HEK293T (cell line): ENCODE measurements around the gene SELENOF.
"Not testable (repeated sequence)": the region's sequence is repeated elsewhere in the genome, so short reads cannot be mapped to it uniquely, and the experiment has no call there.

Experiments used
- CTCF ChIA-PET: fragments of 350-600 bp; formaldehyde crosslinking; extraction: SDS; loops from one replicate; lab custom pipeline; 2021; ENCODE audit warnings: antibody characterized with exemption, inconsistent platforms; lab: Yijun Ruan, JAX
- POLR2A ChIA-PET: fragments of 350-600 bp; formaldehyde crosslinking; extraction: SDS; loops from one replicate; lab custom pipeline; 2020; ENCODE audit warnings: antibody characterized with exemption, inconsistent platforms; lab: Yijun Ruan, JAX
- DNase-seq: peaks from one replicate; pipeline ENCODE4 v3.0.0; 2012; ENCODE audit warnings: mixed read lengths; ENCODE audit errors: extremely low spot score
- ARNT ChIP-seq: fragments of 450-650 bp; IDR thresholded peaks from 2 replicates; pipeline ENCODE4 v1.6.1; 2017; ENCODE audit warnings: mild to moderate bottlenecking
- BHLHE40 ChIP-seq: fragments of 450-650 bp; IDR thresholded peaks from 2 replicates; pipeline ENCODE4 v1.6.1; 2016; ENCODE audit warnings: mild to moderate bottlenecking, moderate library complexity, borderline replicate concordance
- CTBP1 ChIP-seq: fragments of 450-650 bp; IDR thresholded peaks from 2 replicates; pipeline ENCODE4 v1.6.1; 2016; ENCODE audit warnings: borderline replicate concordance
- ELF4 ChIP-seq: fragments of 450-650 bp; IDR thresholded peaks from 2 replicates; pipeline ENCODE4 v1.6.1; 2017; ENCODE audit warnings: antibody characterized with exemption
- FOXA1 ChIP-seq: fragments of 450-650 bp; IDR thresholded peaks from 2 replicates; pipeline ENCODE4 v1.6.1; 2016; ENCODE audit warnings: mild to moderate bottlenecking
- FOXK2 ChIP-seq: fragments of 450-650 bp; IDR thresholded peaks from 2 replicates; pipeline ENCODE4 v1.6.1; 2016; ENCODE audit warnings: mild to moderate bottlenecking
- FOXM1 ChIP-seq: fragments of 450-650 bp; IDR thresholded peaks from 2 replicates; pipeline ENCODE4 v1.6.1; 2017; ENCODE audit warnings: mild to moderate bottlenecking, borderline replicate concordance
- HDGF ChIP-seq: fragments of 450-650 bp; IDR thresholded peaks from 2 replicates; pipeline ENCODE4 v1.6.1; 2017; ENCODE audit warnings: antibody characterized with exemption, borderline replicate concordance
- L3MBTL2 ChIP-seq: fragments of 450-650 bp; conservative IDR thresholded peaks from 2 replicates; pipeline ENCODE4 v1.6.1; 2016; ENCODE audit warnings: mild to moderate bottlenecking
- LEF1 ChIP-seq: fragments of 450-650 bp; IDR thresholded peaks from 2 replicates; pipeline ENCODE4 v1.6.1; 2017; ENCODE audit warnings: mild to moderate bottlenecking, borderline replicate concordance
- NFRKB ChIP-seq: fragments of 450-650 bp; IDR thresholded peaks from 2 replicates; pipeline ENCODE4 v1.6.1; 2016; ENCODE audit warnings: mild to moderate bottlenecking, moderate library complexity
- PKNOX1 ChIP-seq: fragments of 450-650 bp; IDR thresholded peaks from 2 replicates; pipeline ENCODE4 v1.6.1; 2016
- SP1 ChIP-seq: fragments of 450-650 bp; IDR thresholded peaks from 2 replicates; pipeline ENCODE4 v1.6.1; 2017
- SUZ12 ChIP-seq: fragments of 450-650 bp; IDR thresholded peaks from 2 replicates; pipeline ENCODE4 v1.6.1; 2016; ENCODE audit warnings: mild to moderate bottlenecking
- TARDBP ChIP-seq: fragments of 450-650 bp; IDR thresholded peaks from 2 replicates; pipeline ENCODE4 v1.6.1; 2016
- ZNF384 ChIP-seq: fragments of 450-650 bp; IDR thresholded peaks from 2 replicates; pipeline ENCODE4 v1.6.1; 2016

Gene SELENOF

GRCh38 chr1:86825319-86825718 is 88.6 kb downstream of the SELENOF start:
- CTCF ChIA-PET, result interaction anchor here (0.6 kb wide), 1 partner anchor 140 kb away, joined by 3 read pairs; no protein-coding TSS in a partner anchor
- POLR2A ChIA-PET, result interaction anchor here (1.0 kb wide), 1 partner anchor 89 kb away, joined by 4 read pairs; the partner anchor contains the start of genes HS2ST1 and SELENOF
- TF ChIP-seq FOXK2, result no peak
- no peak for DNase-seq

- DNase-seq, result no peak
- ChIA-PET CTCF (interaction anchor here (0.5 to 1.4 kb wide), 3 partner anchors 10 to 269 kb away, joined by 3 to 6 read pairs (median 3); no protein-coding TSS in a partner anchor), POLR2A (no interaction called here)
- TF ChIP-seq SUZ12 (no peak), SP1 (no peak), PKNOX1 (no peak), ELF4 (no peak), NFRKB (no peak), FOXA1 (no peak), TARDBP (no peak), HDGF (no peak), FOXM1 (no peak), FOXK2 (no peak), ZNF384 (no peak), ARNT (no peak), LEF1 (no peak)
Observed at GRCh38 chr1:86823821-86824500, 90.0 kb downstream of the SELENOF start.

GRCh38 chr1:86823386-86823785 is 90.5 kb downstream of the SELENOF start:
- ChIA-PET POLR2A (no interaction called here), CTCF (interaction anchor here (0.5 to 1.4 kb wide), 3 partner anchors 10 to 270 kb away, joined by 3 to 6 read pairs (median 3); no protein-coding TSS in a partner anchor)
- no peak for DNase-seq
- TF ChIP-seq NFRKB (no peak), FOXK2 (no peak), SUZ12 (no peak), CTBP1 (no peak), ARNT (no peak), L3MBTL2 (no peak), LEF1 (no peak)

GRCh38 chr1:86822459-86822858 is 91.5 kb downstream of the SELENOF start:
- ChIA-PET POLR2A (no interaction called here), CTCF (no interaction called here)
- DNase-seq, result no peak
- TF ChIP-seq SUZ12, result no peak
- TF ChIP-seq ARNT, result no peak
- no peak for TF ChIP-seq HDGF
- TF ChIP-seq LEF1, result no peak
- no peak for TF ChIP-seq FOXK2
- no peak for TF ChIP-seq TARDBP
- no peak for TF ChIP-seq SP1
- TF ChIP-seq BHLHE40, result no peak
- TF ChIP-seq PKNOX1, result no peak
- no peak for TF ChIP-seq ELF4

- ChIA-PET POLR2A (no interaction called here), CTCF (interaction anchor here (0.5 to 0.8 kb wide), 2 partner anchors 11 to 96 kb away, joined by 4 read pairs; no protein-coding TSS in a partner anchor)
- TF ChIP-seq ELF4, result no peak
- no peak for TF ChIP-seq SP1
- no peak for TF ChIP-seq FOXK2
- TF ChIP-seq TARDBP, result no peak
- no peak for TF ChIP-seq BHLHE40
- no peak for TF ChIP-seq NFRKB
- TF ChIP-seq L3MBTL2, result no peak
- TF ChIP-seq CTBP1, result no peak
- no peak for TF ChIP-seq FOXM1
- TF ChIP-seq FOXA1, result no peak
- no peak for TF ChIP-seq HDGF
- no peak for TF ChIP-seq PKNOX1
- TF ChIP-seq ZNF384, result no peak
- TF ChIP-seq ARNT, result no peak
- no peak for TF ChIP-seq LEF1
- no peak for DNase-seq
Observed at GRCh38 chr1:86821956-86822355, 92.0 kb downstream of the SELENOF start.

- POLR2A ChIA-PET, DNase-seq, CTCF ChIA-PET: not testable (repeated sequence)
Observed at GRCh38 chr1:86819970-86820369, 94.0 kb downstream of the SELENOF start.

GRCh38 chr1:86817246-86817826 is 96.6 kb downstream of the SELENOF start:
- CTCF ChIA-PET, DNase-seq, POLR2A ChIA-PET: not testable (repeated sequence)

GRCh38 chr1:86814118-86814517 is 99.8 kb downstream of the SELENOF start:
- POLR2A ChIA-PET, CTCF ChIA-PET, DNase-seq: not testable (repeated sequence)
